IMR-90 (cell line): Measurements from ENCODE around the gene FARS2. TPM values are rescaled to one million over a fixed set of nuclear protein-coding genes. Genes with fewer than 3 reads are reported as not detected.
"Not testable (repeated sequence)": the region's sequence is repeated elsewhere in the genome, so short reads cannot be mapped to it uniquely, and the experiment has no call there.

Experiments
- ATAC-seq: fragments of 200-7000 bp; cut with Tn5 transposase; 2 replicates; pipeline ENCODE4 v1.9.1; 2020; ENCODE audit warnings: low read depth, mild to moderate bottlenecking, moderate library complexity
- BruUV-seq: library from RNA; stranded (reverse); fragments of 400-500 nt; replicated peaks from 2 replicates; lab custom pipeline; 2021; lab: Mats Ljungman, UMichigan
- CTCF ChIA-PET: fragments of 300-600 bp; formaldehyde crosslinking; extraction: SDS; loops from one replicate; lab custom pipeline; 2021; ENCODE audit warnings: antibody characterized with exemption; lab: Yijun Ruan, JAX
- POLR2A ChIA-PET: fragments of 300-600 bp; sonication (Branson Sonifier 250); formaldehyde crosslinking; loops from one replicate; lab custom pipeline; 2022; ENCODE audit warnings: antibody characterized with exemption; ENCODE audit not compliant: unreplicated experiment; lab: Charles Lee
- DNase-seq: peaks from one replicate; pipeline ENCODE4 v3.0.0; 2013
- H2AFZ ChIP-seq: replicated peaks from 2 replicates; pipeline ENCODE3; 2013; ENCODE audit warnings: low read length, mild to moderate bottlenecking; ENCODE audit not compliant: poor library complexity
- H2AK5ac ChIP-seq: 2 replicates; pipeline ENCODE4 v1.6.1; 2013; ENCODE audit warnings: low read depth, low read length, inconsistent platforms
- H2AK9ac ChIP-seq: replicated peaks from 2 replicates; pipeline ENCODE3; 2013; ENCODE audit warnings: mild to moderate bottlenecking, low read depth, low read length, moderate library complexity; ENCODE audit not compliant: poor library complexity
- H2BK120ac ChIP-seq: 2 replicates; pipeline ENCODE4 v1.6.1; 2013; ENCODE audit warnings: low read depth, low read length, inconsistent platforms
- H2BK15ac ChIP-seq: 3 replicates; pipeline ENCODE4 v1.6.1; 2013; ENCODE audit warnings: low read depth, low read length, inconsistent platforms
- H2BK20ac ChIP-seq: 2 replicates; pipeline ENCODE4 v1.6.1; 2013; ENCODE audit warnings: low read depth, mild to moderate bottlenecking, inconsistent platforms, low read length, moderate library complexity
- H2BK5ac ChIP-seq: 2 replicates; pipeline ENCODE4 v1.6.1; 2013; ENCODE audit warnings: mild to moderate bottlenecking, low read depth, low read length, inconsistent platforms; ENCODE audit not compliant: poor library complexity, severe bottlenecking
- H3K14ac ChIP-seq: replicated peaks from 2 replicates; pipeline ENCODE4 v1.6.1; 2013; ENCODE audit warnings: low read depth, low read length, inconsistent platforms
- H3K18ac ChIP-seq: 2 replicates; pipeline ENCODE4 v1.6.1; 2013; ENCODE audit warnings: low read depth, low read length, control low read depth
- H3K23ac ChIP-seq: 2 replicates; pipeline ENCODE4 v1.6.1; 2013; ENCODE audit warnings: low read depth, low read length, inconsistent platforms
- H3K27ac ChIP-seq: 2 replicates; pipeline ENCODE4 v1.5.1; 2013; ENCODE audit warnings: mild to moderate bottlenecking, control low read depth, low read length; ENCODE audit not compliant: insufficient read depth
- H3K27me3 ChIP-seq: 2 replicates; pipeline ENCODE4 v1.6.1; 2013; ENCODE audit warnings: low read length; ENCODE audit not compliant: control insufficient read depth, insufficient read depth
- H3K36me3 ChIP-seq: 2 replicates; pipeline ENCODE4 v1.6.1; 2013; ENCODE audit warnings: low read length, mixed read lengths; ENCODE audit not compliant: control insufficient read depth, insufficient read depth
- H3K4ac ChIP-seq: 2 replicates; pipeline ENCODE4 v1.6.1; 2013; ENCODE audit warnings: low read depth, low read length, inconsistent platforms
- H3K4me1 ChIP-seq: 2 replicates; pipeline ENCODE4 v1.6.1; 2013; ENCODE audit warnings: low read length, mixed read lengths; ENCODE audit not compliant: control insufficient read depth, insufficient read depth
- H3K4me2 ChIP-seq: 2 replicates; pipeline ENCODE4 v1.6.1; 2013; ENCODE audit warnings: low read depth, mild to moderate bottlenecking, control low read depth, low read length, moderate library complexity
- H3K4me3 ChIP-seq: 2 replicates; pipeline ENCODE4 v1.5.1; 2013; ENCODE audit warnings: low read depth, mild to moderate bottlenecking, control low read depth, low read length, moderate library complexity; ENCODE audit not compliant: insufficient read depth
- H3K56ac ChIP-seq: 2 replicates; pipeline ENCODE4 v1.6.1; 2013; ENCODE audit warnings: low read length, inconsistent platforms; ENCODE audit not compliant: insufficient read depth; ENCODE audit errors: extremely low read depth
- H3K79me1 ChIP-seq, 2 experiments: 2 replicates each; pipeline ENCODE4 v1.6.1; 2013; ENCODE audit warnings: low read length in 2 of 2, inconsistent platforms in 1 of 2, low read depth in 1 of 2
- H3K9ac ChIP-seq: 2 replicates; pipeline ENCODE4 v1.6.1; 2013; ENCODE audit warnings: low read depth, low read length, control low read depth
- H3K9me1 ChIP-seq: 2 replicates; pipeline ENCODE4 v1.6.1; 2013; ENCODE audit warnings: low read length, inconsistent platforms; ENCODE audit not compliant: insufficient read depth
- H3K9me3 ChIP-seq: 2 replicates; pipeline ENCODE4 v1.6.1; 2013; ENCODE audit warnings: low read length; ENCODE audit not compliant: control insufficient read depth, insufficient read depth
- H4K20me1 ChIP-seq: 2 replicates; pipeline ENCODE4 v1.6.1; 2013; ENCODE audit warnings: low read length, inconsistent platforms; ENCODE audit not compliant: insufficient read depth
- H4K5ac ChIP-seq: 2 replicates; pipeline ENCODE4 v1.6.1; 2013; ENCODE audit warnings: mild to moderate bottlenecking, low read depth, low read length, control low read depth
- H4K8ac ChIP-seq, 2 experiments: 2 replicates each; pipeline ENCODE4 v1.6.1; 2013; ENCODE audit warnings: low read depth in 2 of 2, low read length in 2 of 2, control low read depth in 1 of 2, inconsistent platforms in 1 of 2
- H4K91ac ChIP-seq: 2 replicates; pipeline ENCODE4 v1.6.1; 2013; ENCODE audit warnings: low read depth, low read length, inconsistent platforms; ENCODE audit not compliant: insufficient read depth
- MAFK ChIP-seq: IDR thresholded peaks from 2 replicates; pipeline ENCODE4 v1.6.1; 2012; ENCODE audit warnings: low read depth, low read length, improper control_type of control experiment
- WGBS, 2 experiments: methylation state at CpG; one replicate each; pipeline versions ENCODE4 v1.1.5 to v1.1.7; 2013; ENCODE audit warnings: missing lambda C conversion rate in 2 of 2; ENCODE audit not compliant: insufficient read length in 1 of 2; ENCODE audit errors: extremely low coverage in 2 of 2; 5-methylcytosine and 5-hydroxymethylcytosine counted together
- dilution Hi-C: fragments of 300-500 bp; cut with HindIII; formaldehyde crosslinking; loops from one replicate; pipeline ENCODE4 v1.14.3; 2018; ENCODE audit warnings: low sequenced_read_pairs; ENCODE audit not compliant: unreplicated experiment
- in situ Hi-C: fragments of 300-500 bp; cut with MboI; formaldehyde crosslinking; loops from 3 replicates; pipeline ENCODE4 v1.14.3; 2019; ENCODE audit warnings: low sequenced_read_pairs, inconsistent platforms, mixed read lengths
- intact Hi-C: fragments of 100-400 bp; cut with micrococcal nuclease; formaldehyde crosslinking; loops from 2 replicates; pipeline ENCODE4 v1.10.0; 2022
- polyA plus RNA-seq, 3 experiments: library from polyadenylated mRNA; depleted of rRNA; stranded (reverse); fragments of >200 nt; gene quantifications; 2 replicates each; pipeline ENCODE4 v1.2.3, GENCODE V29; 2012; ENCODE audit warnings: low replicate concordance in 1 of 3
- total RNA-seq: library from RNA; depleted of rRNA; stranded (reverse); fragments of >200 nt; gene quantifications from 2 replicates; pipeline ENCODE4 v1.2.3, GENCODE V29; 2012
- TF ChIP-seq, protein P1 (sequence below): conservative IDR thresholded peaks from 2 replicates; pipeline ENCODE4 v1.5.1; 2012; ENCODE audit warnings: mild to moderate bottlenecking, low read depth, low read length, improper control_type of control experiment

FARS2 gene
- total and polyA plus RNA-seq, 2 of the 4 experiments (the other 2 are of a cell fraction): 12.1 to 28.9 TPM

DNA sequence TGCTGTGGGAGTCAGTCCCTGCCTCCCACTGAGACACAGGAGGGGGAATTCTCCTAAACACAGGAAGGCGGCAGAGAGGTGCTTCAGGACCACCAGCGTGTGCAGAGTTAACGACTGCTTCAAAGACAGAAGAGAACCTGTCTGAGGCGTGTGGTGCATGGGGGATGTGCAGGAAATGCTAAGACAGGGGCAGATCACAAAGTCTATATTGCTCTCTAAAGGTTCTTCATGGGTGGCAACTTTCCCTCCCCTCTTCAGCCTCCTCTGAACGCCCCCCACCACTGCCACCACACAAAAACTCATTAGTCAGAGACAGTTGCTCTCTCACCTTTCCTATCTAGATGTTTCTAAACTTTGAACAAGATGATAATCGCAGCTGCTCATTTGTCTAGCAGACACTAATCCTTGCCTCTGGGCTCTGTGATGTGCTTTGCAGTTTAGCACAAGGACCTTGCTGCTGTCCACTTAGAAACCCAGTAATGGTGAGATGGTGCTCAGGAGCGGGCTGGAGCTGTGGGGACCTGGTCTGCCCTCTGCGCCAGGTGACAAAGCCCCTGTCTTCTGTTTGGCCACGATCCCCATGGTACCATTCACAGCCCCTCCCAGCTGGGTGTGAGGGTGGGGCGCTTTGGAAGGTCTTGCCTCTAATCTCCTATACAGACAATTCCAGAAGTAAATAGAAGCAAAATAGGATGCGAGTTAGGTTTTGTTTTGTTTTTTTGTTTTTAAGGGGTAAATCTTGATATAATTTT is 525.8 kb downstream of the FARS2 start:
- DNase-seq (no peak), ATAC-seq (no peak)
- Histone ChIP-seq H2BK15ac (no peak overlapping the region), H4K20me1 (no peaks in the 10 kb centered on the region), H2AK9ac (no peak overlapping the region), H3K9me1 (no peaks in the 10 kb centered on the region), H2AFZ (no peak overlapping the region), H3K14ac (no peak overlapping the region), H4K91ac (no peak overlapping the region), H4K5ac (no peak overlapping the region), H2BK20ac (no peak overlapping the region), H2BK120ac (no peak overlapping the region), H3K4me1 (no peaks in the 10 kb centered on the region), H2BK5ac (no peak overlapping the region), H3K27ac (no peak overlapping the region), H3K36me3 (no peaks in the 10 kb centered on the region), H4K8ac (no peak overlapping the region), H2AK5ac (no peak overlapping the region), H3K23ac (no peak overlapping the region), H3K18ac (no peak overlapping the region), H3K4me3 (no peak overlapping the region), H3K9ac (no peak overlapping the region), H3K4me2 (no peak overlapping the region), H3K4ac (no peak overlapping the region), H3K79me1 (no peaks in the 10 kb centered on the region), H3K9me3 (no peaks in the 10 kb centered on the region), H3K27me3 (no peaks in the 10 kb centered on the region; the same call in 1 of the 2 replicates), H3K56ac (no peak overlapping the region)
- in situ Hi-C loops: no loop called here
- ChIA-PET CTCF (no interaction called here), POLR2A (no interaction called here)
- intact Hi-C loops: no loop called here
- dilution Hi-C loops: no loop called here
- 100% methylated on average over 1 of the region's 11 CpGs; no CpG with 5 or more reads in 1 of the 2 experiments for WGBS, 2 experiments
- no peak for TF ChIP-seq MAFK
- TF ChIP-seq, protein P1, sequence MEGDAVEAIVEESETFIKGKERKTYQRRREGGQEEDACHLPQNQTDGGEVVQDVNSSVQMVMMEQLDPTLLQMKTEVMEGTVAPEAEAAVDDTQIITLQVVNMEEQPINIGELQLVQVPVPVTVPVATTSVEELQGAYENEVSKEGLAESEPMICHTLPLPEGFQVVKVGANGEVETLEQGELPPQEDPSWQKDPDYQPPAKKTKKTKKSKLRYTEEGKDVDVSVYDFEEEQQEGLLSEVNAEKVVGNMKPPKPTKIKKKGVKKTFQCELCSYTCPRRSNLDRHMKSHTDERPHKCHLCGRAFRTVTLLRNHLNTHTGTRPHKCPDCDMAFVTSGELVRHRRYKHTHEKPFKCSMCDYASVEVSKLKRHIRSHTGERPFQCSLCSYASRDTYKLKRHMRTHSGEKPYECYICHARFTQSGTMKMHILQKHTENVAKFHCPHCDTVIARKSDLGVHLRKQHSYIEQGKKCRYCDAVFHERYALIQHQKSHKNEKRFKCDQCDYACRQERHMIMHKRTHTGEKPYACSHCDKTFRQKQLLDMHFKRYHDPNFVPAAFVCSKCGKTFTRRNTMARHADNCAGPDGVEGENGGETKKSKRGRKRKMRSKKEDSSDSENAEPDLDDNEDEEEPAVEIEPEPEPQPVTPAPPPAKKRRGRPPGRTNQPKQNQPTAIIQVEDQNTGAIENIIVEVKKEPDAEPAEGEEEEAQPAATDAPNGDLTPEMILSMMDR: no peak
- no TSS peak for BruUV-seq

DNA sequence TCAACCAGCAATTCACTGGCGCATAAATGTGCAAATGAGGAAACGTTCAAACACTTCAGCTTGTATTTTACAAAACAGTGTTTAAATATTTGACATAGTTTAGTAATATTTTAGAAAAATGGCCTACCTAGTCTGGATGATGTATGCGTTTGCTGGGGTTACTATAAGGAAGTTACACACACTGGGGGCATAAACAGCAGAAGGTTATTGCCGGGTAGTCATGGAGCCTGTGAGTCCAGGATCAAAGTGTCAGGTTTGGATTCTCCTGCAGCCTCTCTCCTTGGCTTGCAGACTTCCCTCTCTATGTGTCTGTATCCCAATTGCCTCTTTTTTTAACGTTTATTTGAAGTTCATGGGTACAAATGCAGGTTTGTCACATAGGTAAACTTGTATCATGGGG is 528.1 kb downstream of the FARS2 start:
- H2AK9ac ChIP-seq, ATAC-seq, H3K4me1 ChIP-seq, H3K9me3 ChIP-seq, H2BK15ac ChIP-seq, CTCF ChIA-PET, H2AK5ac ChIP-seq, DNase-seq, H3K56ac ChIP-seq, H3K9ac ChIP-seq, H4K91ac ChIP-seq, BruUV-seq, H4K5ac ChIP-seq, H3K27me3 ChIP-seq, H4K20me1 ChIP-seq, H4K8ac ChIP-seq, H3K14ac ChIP-seq, H3K79me1 ChIP-seq, POLR2A ChIA-PET, H3K4me3 ChIP-seq, H3K9me1 ChIP-seq, H2BK5ac ChIP-seq, H2BK120ac ChIP-seq, H3K4ac ChIP-seq, dilution Hi-C loops, H3K18ac ChIP-seq, H3K36me3 ChIP-seq, intact Hi-C loops, in situ Hi-C loops, H3K23ac ChIP-seq, H2AFZ ChIP-seq, H3K27ac ChIP-seq, H2BK20ac ChIP-seq, H3K4me2 ChIP-seq: not testable (repeated sequence)
- no CpG with 5 or more reads among the region's 5 CpGs for whole genome bisulfite sequencing, 2 experiments
